ENCODE measurements around the gene CNNM2.
"Not testable (repeated sequence)": the region's sequence is repeated elsewhere in the genome, so short reads cannot be mapped to it uniquely, and the experiment has no call there.

Gene CNNM2

DNA sequence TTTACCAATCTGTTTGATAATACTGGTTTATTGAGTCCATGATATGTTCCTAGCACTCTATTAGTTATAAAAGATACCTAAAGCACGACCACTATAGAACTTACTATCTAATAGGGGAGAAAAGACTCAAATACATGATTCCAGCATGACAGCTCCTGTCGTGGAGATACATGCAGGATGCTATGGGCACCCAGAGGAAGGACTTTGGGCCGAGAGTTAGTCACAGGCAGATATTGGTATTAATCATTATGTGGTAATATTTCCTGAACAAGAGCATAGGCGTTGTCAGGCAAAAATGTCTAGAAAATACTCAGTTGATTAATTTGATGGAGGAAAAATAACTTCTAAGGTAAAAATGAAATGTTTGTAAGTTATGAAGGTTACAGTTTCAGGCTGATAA, 31.8 kb downstream of the CNNM2 start:
- TF ChIP-seq, protein P1, sequence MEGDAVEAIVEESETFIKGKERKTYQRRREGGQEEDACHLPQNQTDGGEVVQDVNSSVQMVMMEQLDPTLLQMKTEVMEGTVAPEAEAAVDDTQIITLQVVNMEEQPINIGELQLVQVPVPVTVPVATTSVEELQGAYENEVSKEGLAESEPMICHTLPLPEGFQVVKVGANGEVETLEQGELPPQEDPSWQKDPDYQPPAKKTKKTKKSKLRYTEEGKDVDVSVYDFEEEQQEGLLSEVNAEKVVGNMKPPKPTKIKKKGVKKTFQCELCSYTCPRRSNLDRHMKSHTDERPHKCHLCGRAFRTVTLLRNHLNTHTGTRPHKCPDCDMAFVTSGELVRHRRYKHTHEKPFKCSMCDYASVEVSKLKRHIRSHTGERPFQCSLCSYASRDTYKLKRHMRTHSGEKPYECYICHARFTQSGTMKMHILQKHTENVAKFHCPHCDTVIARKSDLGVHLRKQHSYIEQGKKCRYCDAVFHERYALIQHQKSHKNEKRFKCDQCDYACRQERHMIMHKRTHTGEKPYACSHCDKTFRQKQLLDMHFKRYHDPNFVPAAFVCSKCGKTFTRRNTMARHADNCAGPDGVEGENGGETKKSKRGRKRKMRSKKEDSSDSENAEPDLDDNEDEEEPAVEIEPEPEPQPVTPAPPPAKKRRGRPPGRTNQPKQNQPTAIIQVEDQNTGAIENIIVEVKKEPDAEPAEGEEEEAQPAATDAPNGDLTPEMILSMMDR (IDR thresholded peaks at IDR 0.05; ENCODE audit: low read depth, low read length, missing control alignments), result no peak
- no peak for DNase-seq (ENCODE audit: low read depth)
- H3K4me3 ChIP-seq (ENCODE audit: low read depth, low read length), result no peak overlapping the region

DNA sequence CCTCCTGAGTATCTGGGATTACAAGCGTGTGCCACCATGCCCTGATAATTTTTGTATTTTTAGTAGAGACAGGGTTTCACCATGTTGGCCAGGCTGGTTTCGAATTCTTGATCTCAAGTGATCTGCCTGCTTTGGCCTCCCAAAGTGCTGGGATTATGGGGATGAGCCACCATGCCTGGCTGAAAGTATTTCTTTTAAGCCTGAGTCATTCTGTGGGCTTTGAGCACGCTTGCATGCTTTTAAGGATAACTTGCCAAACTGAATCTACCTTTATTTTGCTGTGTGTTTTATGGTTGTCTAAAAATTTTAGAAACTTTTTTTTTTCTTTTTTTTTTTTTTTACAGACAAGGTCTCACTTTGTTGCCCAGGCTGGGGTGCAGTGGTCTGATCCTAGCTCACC, 33.2 kb downstream of the CNNM2 start:
- no peak for DNase-seq (ENCODE audit: low read depth)
- TF ChIP-seq, protein P1 (IDR thresholded peaks at IDR 0.05; ENCODE audit: low read depth, low read length, missing control alignments), result no peak
- H3K4me3 ChIP-seq (ENCODE audit: low read depth, low read length), result no peak overlapping the region

DNA sequence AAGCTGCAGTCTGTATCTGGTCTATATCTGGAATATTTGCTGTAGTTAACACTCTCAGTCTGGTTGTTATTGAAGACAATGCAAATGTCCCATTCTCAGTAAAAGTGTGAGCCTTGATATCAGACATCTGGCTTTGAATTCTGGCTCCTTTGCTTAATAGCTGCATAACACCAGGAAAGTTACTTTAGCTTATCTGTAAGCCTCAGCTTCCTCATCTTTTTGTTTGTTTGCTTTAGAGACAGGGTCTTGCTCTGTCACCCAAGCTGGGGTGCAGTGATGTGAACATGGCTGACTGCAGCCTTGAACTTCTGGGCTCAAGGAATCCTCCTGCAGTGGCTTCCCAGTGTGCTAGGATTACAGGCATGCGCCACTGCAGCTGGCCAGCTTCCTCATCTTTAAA, 41.3 kb downstream of the CNNM2 start:
- no peak overlapping the region for H3K4me3 ChIP-seq (ENCODE audit: low read depth, low read length)
- no peak for DNase-seq (ENCODE audit: low read depth)
- TF ChIP-seq, protein P1 (IDR thresholded peaks at IDR 0.05; ENCODE audit: low read depth, low read length, missing control alignments), result no peak

DNA sequence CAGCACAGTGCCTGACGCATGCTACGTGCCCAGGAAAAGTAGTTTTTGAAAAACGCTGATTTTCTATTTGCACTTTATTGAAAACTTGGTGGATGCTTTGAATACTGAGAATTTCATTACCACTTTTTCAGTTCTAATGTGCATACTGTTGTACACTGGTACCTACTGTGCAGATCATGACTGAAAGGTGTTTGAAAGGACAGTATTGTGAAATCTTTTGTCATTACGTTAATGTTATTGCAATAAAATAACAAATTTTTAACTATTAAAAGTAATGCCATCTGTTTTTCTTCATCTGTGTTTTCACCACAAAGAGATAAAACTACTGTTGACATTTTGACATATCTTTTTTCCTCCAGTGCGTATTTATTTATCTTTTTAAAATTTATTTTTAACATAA, 42.1 kb downstream of the CNNM2 start:
- DNase-seq (ENCODE audit: low read depth), result no peak
- TF ChIP-seq, protein P1 (IDR thresholded peaks at IDR 0.05; ENCODE audit: low read depth, low read length, missing control alignments), result no peak
- no peak overlapping the region for H3K4me3 ChIP-seq (ENCODE audit: low read depth, low read length)

DNA sequence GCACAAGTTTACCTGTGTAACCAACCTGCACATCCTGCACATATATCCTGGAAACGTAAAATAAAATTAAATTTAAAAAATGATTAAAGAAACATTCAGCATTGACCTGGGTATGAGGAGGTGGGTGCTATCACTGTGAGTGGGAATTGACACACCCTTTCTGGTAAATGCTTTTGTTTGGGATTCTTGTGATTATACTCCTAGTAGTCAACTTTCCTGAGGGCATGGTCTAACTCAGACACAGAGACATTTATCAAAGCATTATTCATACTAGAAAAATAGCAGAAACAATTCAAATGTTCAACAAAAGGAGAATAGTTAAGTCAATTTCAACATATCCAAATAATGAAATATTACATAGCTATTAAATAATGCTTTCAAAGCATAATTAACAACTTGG, 44.2 kb downstream of the CNNM2 start:
- DNase-seq (ENCODE audit: low read depth), result no peak
- no peak overlapping the region for H3K4me3 ChIP-seq (ENCODE audit: low read depth, low read length)
- TF ChIP-seq, protein P1 (IDR thresholded peaks at IDR 0.05; ENCODE audit: low read depth, low read length, missing control alignments), result no peak

DNA sequence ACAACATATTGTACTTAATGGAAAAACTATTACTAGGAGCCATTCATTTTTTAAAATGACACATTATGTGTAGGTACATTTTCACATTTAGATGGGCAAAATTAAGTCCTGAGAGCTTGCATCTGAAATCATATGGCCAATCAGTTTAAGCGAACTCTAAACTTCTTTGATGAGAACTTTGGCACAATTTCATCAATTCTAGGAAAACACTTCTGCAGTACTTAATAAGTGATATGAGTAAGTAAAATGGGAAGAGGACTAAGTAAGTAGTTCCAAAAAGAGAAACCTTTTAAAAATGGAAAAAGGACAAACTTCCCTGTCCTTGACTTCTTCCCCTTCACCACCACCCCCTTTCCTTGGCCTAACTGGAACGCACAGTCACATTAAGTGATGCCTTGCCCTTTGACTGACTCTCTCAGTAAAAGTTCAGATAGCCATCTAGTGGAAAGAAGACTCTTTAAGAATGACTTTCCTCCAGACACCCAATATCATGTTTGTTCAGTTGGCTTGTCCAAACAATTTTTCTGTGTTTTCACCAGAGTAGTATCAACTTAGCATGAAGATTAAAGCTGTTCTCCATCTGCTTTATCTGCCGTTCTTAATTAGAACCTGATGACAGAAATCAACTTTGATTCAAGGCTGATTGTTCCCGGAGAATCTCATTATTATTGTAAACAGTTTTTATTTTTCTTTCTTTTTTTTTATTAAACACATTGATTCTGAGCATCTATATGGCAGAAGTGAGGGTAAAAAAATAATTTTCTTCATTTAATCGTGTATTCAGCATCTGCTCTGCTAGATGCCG, 45.1 kb downstream of the CNNM2 start:
- no peak for DNase-seq (ENCODE audit: low read depth)
- no peak overlapping the region for H3K4me3 ChIP-seq (ENCODE audit: low read depth, low read length)
- TF ChIP-seq, protein P1 (IDR thresholded peaks at IDR 0.05; ENCODE audit: low read depth, low read length, missing control alignments), result no peak

DNA sequence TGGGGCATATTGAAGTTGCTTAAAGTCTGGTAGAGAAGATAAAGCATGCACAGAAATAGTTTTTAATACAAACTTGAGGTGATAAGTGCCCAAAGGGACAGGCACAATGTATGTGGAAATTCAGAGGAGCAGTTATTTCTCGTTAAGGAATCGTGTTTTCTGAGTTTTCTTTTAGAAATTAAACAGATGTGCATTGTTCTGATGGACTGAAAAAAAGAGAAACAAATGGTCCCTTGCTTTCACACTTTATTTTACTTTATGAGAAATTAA, 45.6 kb downstream of the CNNM2 start:
- DNase-seq (ENCODE audit: low read depth), result no peak
- no peak overlapping the region for H3K4me3 ChIP-seq (ENCODE audit: low read depth, low read length)
- TF ChIP-seq, protein P1 (IDR thresholded peaks at IDR 0.05; ENCODE audit: low read depth, low read length, missing control alignments), result no peak

DNA sequence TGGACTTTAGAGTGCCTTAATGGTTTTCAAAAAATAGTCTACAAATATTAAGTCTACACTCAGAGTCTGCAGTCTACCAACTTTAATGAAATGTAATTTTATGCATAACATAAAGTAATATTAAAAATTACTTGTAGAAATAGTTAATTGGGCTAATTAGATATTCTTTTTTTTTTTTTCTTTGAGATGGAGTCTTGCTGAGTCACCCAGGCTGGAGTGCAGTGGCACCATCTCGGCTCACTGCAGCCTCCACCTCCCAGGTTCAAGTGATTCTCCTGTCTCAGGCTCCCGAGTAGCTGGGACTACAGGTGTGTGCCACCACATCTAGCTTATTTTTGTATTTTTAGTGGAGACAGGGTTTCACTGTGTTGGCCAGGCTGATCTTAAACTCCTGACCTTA, 46.0 kb downstream of the CNNM2 start:
- not testable (repeated sequence) for H3K4me3 ChIP-seq (ENCODE audit: low read depth, low read length)

More for the DNA sequence above, 46.0 kb downstream of the CNNM2 start:
- DNase-seq (ENCODE audit: low read depth), result not testable (repeated sequence)

Data from GM12864 (cell line).